ENCODE data around the gene SLAMF1. TPM values are rescaled to one million over a fixed set of nuclear protein-coding genes. Genes with fewer than 3 reads are reported as not detected.

The SLAMF1 gene
- total and polyA plus RNA-seq, 9 of the 15 experiments (the other 6 are each of a cell fraction or from before 2014, with no cell fraction given): 0.04 to 0.17 (median 0.11) TPM; not detected in 4

- TF ChIP-seq SRSF7 (optimal IDR thresholded peaks at IDR 0.05; ENCODE audit: low read depth, low read length): no peak
- no peak for TF ChIP-seq ETV6 (IDR thresholded peaks at IDR 0.05; ENCODE audit: borderline replicate concordance in 1 of 2, low read depth in 2 of 2, low read length in 1 of 2)
- no peak for TF ChIP-seq ETV6 (CRISPR knock-in tag; IDR thresholded peaks at IDR 0.05; ENCODE audit: borderline replicate concordance)
- no peak for TF ChIP-seq TCF7L2 (IDR thresholded peaks at IDR 0.05; ENCODE audit: low read depth, low read length)
- no peak for TF ChIP-seq SETDB1 (IDR thresholded peaks at IDR 0.05; ENCODE audit: low read length)
- TF ChIP-seq NCOA4 (IDR thresholded peaks at IDR 0.05; ENCODE audit: partially characterized antibody): no peak
- no peak for TF ChIP-seq ZNF354B (CRISPR knock-in tag; IDR thresholded peaks at IDR 0.05)
- TF ChIP-seq ZNF764 (CRISPR knock-in tag; IDR thresholded peaks at IDR 0.05; ENCODE audit: low read depth): no peak
- no peak for TF ChIP-seq ZNF79 (CRISPR knock-in tag; IDR thresholded peaks at IDR 0.05; ENCODE audit: low read depth)
- TF ChIP-seq ZNF445 (CRISPR knock-in tag; IDR thresholded peaks at IDR 0.05; ENCODE audit: low read depth): no peak
- no peak for TF ChIP-seq BCL6 (CRISPR knock-in tag; IDR thresholded peaks at IDR 0.05)
- 0 out of 2 replicates have a peak, but pooled peaks have one; percentile 24 for TF ChIP-seq CXXC5 (CRISPR knock-in tag; IDR thresholded peaks at IDR 0.05)
- no peak for TF ChIP-seq ZNF77 (CRISPR knock-in tag; IDR thresholded peaks at IDR 0.05)
- TF ChIP-seq NBN (IDR thresholded peaks at IDR 0.05; ENCODE audit: low read depth): 0 out of 2 replicates have a peak, but pooled peaks have one; percentile 32
- TF ChIP-seq NFYB (IDR thresholded peaks at IDR 0.05; ENCODE audit: extremely low read depth, insufficient read length): no peak
- TF ChIP-seq ZNF134 (CRISPR knock-in tag; conservative IDR thresholded peaks at IDR 0.05): no peak
- no peak for TF ChIP-seq SRSF1 (IDR thresholded peaks at IDR 0.05; ENCODE audit: low read depth, low read length)
- no peak for TF ChIP-seq FOXA3 (CRISPR knock-in tag; conservative IDR thresholded peaks at IDR 0.05 in 1 of 2, IDR thresholded peaks at IDR 0.05 in 1 of 2)
- no peak for TF ChIP-seq UBTF (IDR thresholded peaks at IDR 0.05; ENCODE audit: borderline replicate concordance in 1 of 2, low read depth in 2 of 2, low read length in 2 of 2)
- no peak for TF ChIP-seq NR0B1 (IDR thresholded peaks at IDR 0.05; ENCODE audit: partially characterized antibody)
- TF ChIP-seq HDAC8 (tag; IDR thresholded peaks at IDR 0.05): no peak
- no peak for TF ChIP-seq DDX20 (tag; IDR thresholded peaks at IDR 0.05; ENCODE audit: low read depth)
- no peak for TF ChIP-seq ZNF165 (CRISPR knock-in tag; IDR thresholded peaks at IDR 0.05; ENCODE audit: borderline replicate concordance)
- TF ChIP-seq MEF2A (IDR thresholded peaks at IDR 0.05; ENCODE audit: control insufficient read depth, low read depth, low read length): no peak
- no peak for TF ChIP-seq TCF7 (IDR thresholded peaks at IDR 0.05; ENCODE audit: borderline replicate concordance)
- peak; percentile 72 for TF ChIP-seq EHMT2 (IDR thresholded peaks at IDR 0.05)
These were observed 20.1 kb downstream of the SLAMF1 start (continued) for GRCh38 chr1:160626509-160627342.
